ENCODE measurements around the gene CACNA1G.

DNA sequence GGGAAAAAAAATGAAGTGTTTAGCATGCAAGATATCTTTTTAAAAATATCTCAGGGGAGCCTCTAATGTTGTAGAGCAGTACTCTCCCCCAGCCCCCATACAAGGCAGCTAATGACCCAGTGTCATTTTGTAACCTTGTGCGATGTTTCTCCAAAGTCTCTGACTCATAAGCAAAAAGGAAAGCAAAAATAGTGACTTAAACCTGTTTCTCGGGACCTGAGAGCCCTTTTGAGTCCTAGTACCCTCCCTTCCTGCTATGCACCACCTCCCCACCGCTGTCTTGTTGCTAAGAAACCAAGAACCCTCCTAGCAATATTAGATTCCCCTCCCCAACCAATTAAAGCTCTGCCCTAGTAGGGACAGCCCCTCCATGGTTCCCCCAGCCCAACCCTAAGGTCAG lies 49.5 kb upstream of the CACNA1G start:
- no peak for TF ChIP-seq POLR2A (IDR thresholded peaks at IDR 0.05)
- TF ChIP-seq, protein P1, sequence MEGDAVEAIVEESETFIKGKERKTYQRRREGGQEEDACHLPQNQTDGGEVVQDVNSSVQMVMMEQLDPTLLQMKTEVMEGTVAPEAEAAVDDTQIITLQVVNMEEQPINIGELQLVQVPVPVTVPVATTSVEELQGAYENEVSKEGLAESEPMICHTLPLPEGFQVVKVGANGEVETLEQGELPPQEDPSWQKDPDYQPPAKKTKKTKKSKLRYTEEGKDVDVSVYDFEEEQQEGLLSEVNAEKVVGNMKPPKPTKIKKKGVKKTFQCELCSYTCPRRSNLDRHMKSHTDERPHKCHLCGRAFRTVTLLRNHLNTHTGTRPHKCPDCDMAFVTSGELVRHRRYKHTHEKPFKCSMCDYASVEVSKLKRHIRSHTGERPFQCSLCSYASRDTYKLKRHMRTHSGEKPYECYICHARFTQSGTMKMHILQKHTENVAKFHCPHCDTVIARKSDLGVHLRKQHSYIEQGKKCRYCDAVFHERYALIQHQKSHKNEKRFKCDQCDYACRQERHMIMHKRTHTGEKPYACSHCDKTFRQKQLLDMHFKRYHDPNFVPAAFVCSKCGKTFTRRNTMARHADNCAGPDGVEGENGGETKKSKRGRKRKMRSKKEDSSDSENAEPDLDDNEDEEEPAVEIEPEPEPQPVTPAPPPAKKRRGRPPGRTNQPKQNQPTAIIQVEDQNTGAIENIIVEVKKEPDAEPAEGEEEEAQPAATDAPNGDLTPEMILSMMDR (IDR thresholded peaks at IDR 0.05) = no peak
